ENCODE measurements around the gene RAB29. TPM values are rescaled to one million over a fixed set of nuclear protein-coding genes. Genes with fewer than 3 reads are reported as not detected.
"Not testable (repeated sequence)": the region's sequence is repeated elsewhere in the genome, so short reads cannot be mapped to it uniquely, and the experiment has no call there.

Gene RAB29
- 10 to 100 TPM in 1 of 2 donors, 1 to 10 TPM in 1; 7.6 to 11.2 TPM for total RNA-seq

DNA sequence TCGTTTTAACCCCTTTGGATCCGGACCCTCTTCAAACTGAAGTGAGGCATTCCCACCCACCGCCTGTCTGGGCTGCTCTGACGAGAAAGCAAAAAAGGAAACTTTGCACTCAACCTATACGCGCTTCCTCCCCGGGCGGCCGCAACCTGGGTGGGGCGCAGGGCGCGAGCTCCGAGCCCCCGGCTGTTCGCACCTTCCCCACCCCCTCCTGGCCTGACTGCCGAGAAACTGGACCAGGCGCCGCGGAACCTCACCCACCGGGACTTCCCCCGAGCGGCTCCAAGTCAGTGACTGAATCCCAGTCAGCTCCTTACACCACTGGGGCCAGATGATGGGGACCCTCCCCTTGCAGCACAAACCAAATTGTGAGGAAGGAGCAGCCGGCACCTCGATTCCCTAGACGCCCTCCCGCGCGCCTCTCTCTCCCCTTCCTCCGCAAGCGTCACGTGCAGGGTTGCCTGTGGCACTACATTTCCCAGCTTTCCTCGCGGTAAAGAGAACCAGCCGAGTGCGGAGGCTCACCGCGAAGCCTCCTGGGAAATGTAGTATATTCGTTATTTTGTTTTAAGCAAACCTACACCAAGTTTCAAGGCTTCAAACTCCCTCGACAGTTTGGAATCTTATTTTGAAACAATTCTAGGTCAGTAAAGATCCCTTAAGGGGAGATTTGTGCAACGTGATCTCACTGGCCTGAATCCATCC is at the start of gene RAB29:
RAB29 (minus strand) TSS at position 468 of the 702 bp plus-strand sequence. CDS start 526 bp downstream, outside the sequence.
- Histone ChIP-seq H3K36me3 (replicated peaks in 1 of 2; ENCODE audit: insufficient read depth in 1 of 2, low read depth in 2 of 2) (no peaks in the 10 kb centered on the region), H3K9me3 (no peaks in the 10 kb centered on the region), H3K27me3 (no peaks in the 10 kb centered on the region), H3K4me3 (peak within 1 kb of the TSS; percentile 37 to 94), H3K4me1 (peaks cover 13% of the 10 kb centered on the region), H3K27ac (peak within 1 kb of the TSS in 3 of 4 donors; percentile 19 to 57 (median 51))
- whole genome bisulfite sequencing, 2 donors, result 0% methylated on average over 14 to 40 of the region's 40 CpGs
- intact Hi-C loops (cut with DNase I), result no loop called here
- DNase-seq, result peak; percentile 73 to 83 (median 78)
- TF ChIP-seq, protein P1, sequence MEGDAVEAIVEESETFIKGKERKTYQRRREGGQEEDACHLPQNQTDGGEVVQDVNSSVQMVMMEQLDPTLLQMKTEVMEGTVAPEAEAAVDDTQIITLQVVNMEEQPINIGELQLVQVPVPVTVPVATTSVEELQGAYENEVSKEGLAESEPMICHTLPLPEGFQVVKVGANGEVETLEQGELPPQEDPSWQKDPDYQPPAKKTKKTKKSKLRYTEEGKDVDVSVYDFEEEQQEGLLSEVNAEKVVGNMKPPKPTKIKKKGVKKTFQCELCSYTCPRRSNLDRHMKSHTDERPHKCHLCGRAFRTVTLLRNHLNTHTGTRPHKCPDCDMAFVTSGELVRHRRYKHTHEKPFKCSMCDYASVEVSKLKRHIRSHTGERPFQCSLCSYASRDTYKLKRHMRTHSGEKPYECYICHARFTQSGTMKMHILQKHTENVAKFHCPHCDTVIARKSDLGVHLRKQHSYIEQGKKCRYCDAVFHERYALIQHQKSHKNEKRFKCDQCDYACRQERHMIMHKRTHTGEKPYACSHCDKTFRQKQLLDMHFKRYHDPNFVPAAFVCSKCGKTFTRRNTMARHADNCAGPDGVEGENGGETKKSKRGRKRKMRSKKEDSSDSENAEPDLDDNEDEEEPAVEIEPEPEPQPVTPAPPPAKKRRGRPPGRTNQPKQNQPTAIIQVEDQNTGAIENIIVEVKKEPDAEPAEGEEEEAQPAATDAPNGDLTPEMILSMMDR (IDR thresholded peaks at IDR 0.05), result no peak
- peak in 2 of 3 donors; percentile 41 to 60 for TF ChIP-seq POLR2A (IDR thresholded peaks at IDR 0.05)
- ATAC-seq, result peak; percentile 94

GRCh38 chr1:205824180-205824579 is 48.9 kb upstream of the RAB29 start:
- WGBS, 2 donors, result 93 to 100% methylated on average over 5 of the region's 5 CpGs
- H3K9me3 ChIP-seq, result no peaks in the 10 kb centered on the region
- ATAC-seq (no peak), DNase-seq (no peak)
- H3K4me1 ChIP-seq, result peaks cover 19% of the 10 kb centered on the region
- intact Hi-C loops (cut with DNase I), result no loop called here
- H3K27me3 ChIP-seq, result no peaks in the 10 kb centered on the region
- H3K36me3 ChIP-seq (replicated peaks in 1 of 2; ENCODE audit: insufficient read depth in 1 of 2, low read depth in 2 of 2), result no peaks in the 10 kb centered on the region
- no peak overlapping the region for H3K27ac ChIP-seq
- H3K4me3 ChIP-seq, result no peak overlapping the region
- TF ChIP-seq, protein P1 (IDR thresholded peaks at IDR 0.05), result no peak
- no peak for TF ChIP-seq POLR2A (IDR thresholded peaks at IDR 0.05)

GRCh38 chr1:205823260-205823659 is 48.0 kb upstream of the RAB29 start:
- WGBS, 2 donors, result 94 to 97% methylated on average over 2 of the region's 2 CpGs
- H3K36me3 ChIP-seq (replicated peaks in 1 of 2; ENCODE audit: insufficient read depth in 1 of 2, low read depth in 2 of 2); H3K9me3 ChIP-seq; H3K27ac ChIP-seq; H3K4me3 ChIP-seq; DNase-seq; ATAC-seq; H3K27me3 ChIP-seq; intact Hi-C loops (cut with DNase I): not testable (repeated sequence)
- peaks cover 19% of the 10 kb centered on the region for H3K4me1 ChIP-seq

DNA sequence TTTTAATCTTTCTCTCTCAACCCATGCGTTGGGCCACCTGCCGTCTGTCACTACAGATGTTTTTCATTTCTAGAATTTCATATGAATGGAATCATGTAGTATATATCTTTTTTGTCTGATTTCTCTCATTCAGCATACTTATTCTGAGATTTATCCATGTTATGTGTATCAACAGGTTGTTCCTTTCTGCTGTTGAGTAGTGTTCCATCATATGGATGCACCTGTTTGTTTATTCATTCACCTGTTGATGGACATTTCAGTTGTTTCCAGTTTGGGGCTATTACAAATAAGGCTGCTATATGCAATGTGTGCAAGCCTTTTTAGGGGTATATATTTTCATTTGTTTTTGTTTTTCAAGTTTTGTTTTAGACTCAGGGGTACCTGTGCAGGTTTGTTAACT is 47.1 kb upstream of the RAB29 start:
- Histone ChIP-seq H3K27me3 (no peaks in the 10 kb centered on the region), H3K9me3 (no peaks in the 10 kb centered on the region), H3K36me3 (replicated peaks in 1 of 2; ENCODE audit: insufficient read depth in 1 of 2, low read depth in 2 of 2) (no peaks in the 10 kb centered on the region), H3K4me1 (peaks cover 13% of the 10 kb centered on the region), H3K4me3 (no peak overlapping the region), H3K27ac (no peak overlapping the region)
- DNase-seq, result no peak
- 91 to 93% methylated on average over 2 of the region's 2 CpGs for whole genome bisulfite sequencing, 2 donors
- intact Hi-C loops (cut with DNase I), result no loop called here
- no peak for ATAC-seq
- no peak for TF ChIP-seq POLR2A (IDR thresholded peaks at IDR 0.05)
- TF ChIP-seq, protein P1 (IDR thresholded peaks at IDR 0.05), result no peak

- Histone ChIP-seq H3K27ac (no peak overlapping the region), H3K4me3 (no peak overlapping the region), H3K4me1 (peaks cover 10% of the 10 kb centered on the region), H3K27me3 (no peaks in the 10 kb centered on the region), H3K36me3 (replicated peaks in 1 of 2; ENCODE audit: insufficient read depth in 1 of 2, low read depth in 2 of 2) (no peaks in the 10 kb centered on the region), H3K9me3 (no peaks in the 10 kb centered on the region)
- 98% methylated on average over 3 of the region's 3 CpGs for WGBS, 2 donors
- TF ChIP-seq, protein P1 (IDR thresholded peaks at IDR 0.05), result no peak
- no peak for TF ChIP-seq POLR2A (IDR thresholded peaks at IDR 0.05)
- DNase-seq, result no peak
- ATAC-seq, result no peak
- intact Hi-C loops (cut with DNase I), result no loop called here
These were observed 42.7 kb upstream of the RAB29 start for GRCh38 chr1:205817988-205818387.

Data from body of pancreas (tissue), 4 donors.